ENCODE results near the gene FGGY. TPM values are rescaled to one million over a fixed set of nuclear protein-coding genes. Genes with fewer than 3 reads are reported as not detected.

Gene FGGY
- total and polyA plus RNA-seq, 2 donors (not counting 1 experiment from before 2014, with no cell fraction given), result 6.1 to 38.5 TPM

- Histone ChIP-seq H3K79me2 (ENCODE audit: control insufficient read depth, insufficient read depth, low read length) (no peaks in the 10 kb centered on the region), H2AFZ (ENCODE audit: insufficient read depth, low read depth, low read length, poor library complexity, severe bottlenecking) (no peak overlapping the region), H3K27ac (ENCODE audit: low read length in 2 of 2) (no peak overlapping the region), H3K9me3 (ENCODE audit: control extremely low read depth in 1 of 3, control insufficient read depth in 2 of 3, insufficient read depth in 1 of 3, low read length in 2 of 3) (no peaks in the 10 kb centered on the region), H4K20me1 (ENCODE audit: control insufficient read depth, insufficient read depth, low read length, poor library complexity, severe bottlenecking) (no peaks in the 10 kb centered on the region), H3K27me3 (replicated peaks in 1 of 4; ENCODE audit: control extremely low read depth in 1 of 4, control insufficient read depth in 3 of 4, insufficient read depth in 4 of 4, low read length in 3 of 4) (no peaks in the 10 kb centered on the region), H3K4me2 (replicated peaks; ENCODE audit: low read depth, low read length, poor library complexity, severe bottlenecking) (no peak overlapping the region), H3K4me1 (ENCODE audit: control insufficient read depth in 2 of 2, insufficient read depth in 2 of 2, low read length in 2 of 2) (peaks cover 40 to 45% of the 10 kb centered on the region in 2 donors), H3K4me3 (ENCODE audit: control extremely low read depth in 1 of 5, extremely low read depth in 1 of 5, insufficient read depth in 1 of 5, low read depth in 2 of 5, low read length in 4 of 5) (no peak overlapping the region), H3K9ac (ENCODE audit: low read length) (no peak overlapping the region), H3K36me3 (replicated peaks in 1 of 2; ENCODE audit: control extremely low read depth in 1 of 2, control insufficient read depth in 1 of 2, extremely low read depth in 1 of 2, insufficient read depth in 2 of 2, low read length in 1 of 2) (no peaks in the 10 kb centered on the region)
- ChIA-PET POLR2A (no interaction called here), CTCF (interaction anchor here (0.5 to 8.8 kb wide), 3 partner anchors 85 to 955 kb away, joined by 3 to 188 read pairs (median 3); no protein-coding TSS in a partner anchor)
- Mint-ChIP-seq H3K27ac (no peak overlapping the region), H3K27me3 (no peaks in the 10 kb centered on the region), H3K4me1 (peaks cover 38% of the 10 kb centered on the region), H3K4me3 (no peak overlapping the region), H3K9me3 (ENCODE audit: insufficient read depth) (no peaks in the 10 kb centered on the region)
- WGBS (ENCODE audit: insufficient coverage), result 87% methylated on average over 3 of the region's 5 CpGs
- intact Hi-C loops (cut with micrococcal nuclease), result loop anchor here (5.0 to 10.0 kb wide), 6 partner anchors 252 to 1178 kb away; partner anchors contain the start of gene OMA1
- DNase-seq, result no peak
- ATAC-seq (ENCODE audit: low read depth), result no peak
- TF ChIP-seq EZH2 (IDR thresholded peaks at IDR 0.05; ENCODE audit: borderline replicate concordance, insufficient read depth, low read depth, low read length, poor library complexity, severe bottlenecking), result no peak
- no peak for TF ChIP-seq CTCF (IDR thresholded peaks at IDR 0.05)
Measured at GRCh38 chr1:59695252-59695651, 398.4 kb downstream of the FGGY start.

DNA sequence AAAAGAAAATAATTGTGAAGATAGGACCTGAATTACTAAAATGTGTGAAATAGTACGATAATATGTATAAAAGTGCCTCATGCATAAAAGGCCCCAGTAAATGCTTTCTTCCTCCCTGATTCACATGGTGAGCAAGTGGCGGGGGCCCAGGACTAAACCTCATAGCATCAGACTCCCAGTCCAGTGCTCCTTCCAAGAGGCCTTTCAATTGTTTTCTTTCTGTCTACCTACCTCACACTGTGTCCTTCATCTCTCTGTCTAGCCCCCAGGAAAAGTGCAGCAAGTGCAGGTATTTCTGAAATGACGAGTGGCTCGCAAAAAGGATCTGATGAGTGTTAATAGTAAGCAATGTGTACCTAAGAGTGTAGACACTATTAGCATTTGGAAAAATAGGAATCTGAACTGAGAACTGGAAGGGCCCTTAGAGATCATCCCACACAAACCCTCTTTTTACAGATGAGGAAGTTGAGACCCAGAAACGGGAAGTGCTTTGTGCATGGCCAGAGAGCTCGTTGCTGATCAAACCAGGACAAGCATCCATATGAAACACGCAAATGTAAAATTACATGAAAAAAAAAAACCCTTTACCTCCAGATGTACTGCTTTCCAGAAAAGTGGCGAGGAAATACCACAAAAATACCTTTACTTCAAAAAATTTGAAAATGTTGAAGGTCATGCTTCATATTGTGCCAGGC lies 399.7 kb downstream of the FGGY start:
- 100% methylated on average over 1 of the region's 8 CpGs for WGBS (ENCODE audit: insufficient coverage)
- intact Hi-C loops (cut with micrococcal nuclease), result loop anchor here (1.0 to 10.0 kb wide), 9 partner anchors 136 to 1179 kb away; partner anchors contain the start of genes FGGY and OMA1
- H3K4me2 ChIP-seq (replicated peaks; ENCODE audit: low read depth, low read length, poor library complexity, severe bottlenecking), result peak overlapping the region; percentile 70
- Mint-ChIP-seq H3K4me3 (peak overlapping the region; percentile 89), H3K27ac (peak overlapping the region; percentile 71), H3K9me3 (ENCODE audit: insufficient read depth) (no peaks in the 10 kb centered on the region), H3K27me3 (no peaks in the 10 kb centered on the region), H3K4me1 (peaks cover 38% of the 10 kb centered on the region)
- H3K9ac ChIP-seq (ENCODE audit: low read length), result peak overlapping the region; percentile 46
- H3K9me3 ChIP-seq (ENCODE audit: control extremely low read depth in 1 of 3, control insufficient read depth in 2 of 3, insufficient read depth in 1 of 3, low read length in 2 of 3), result no peaks in the 10 kb centered on the region
- peak overlapping the region; percentile 10 to 31 for H3K27ac ChIP-seq (ENCODE audit: low read length in 2 of 2)
- H3K27me3 ChIP-seq (replicated peaks in 1 of 4; ENCODE audit: control extremely low read depth in 1 of 4, control insufficient read depth in 3 of 4, insufficient read depth in 4 of 4, low read length in 3 of 4), result no peaks in the 10 kb centered on the region
- no peak overlapping the region for H2AFZ ChIP-seq (ENCODE audit: insufficient read depth, low read depth, low read length, poor library complexity, severe bottlenecking)
- peak overlapping the region; percentile 32 to 59 (median 47) for H3K4me3 ChIP-seq (ENCODE audit: control extremely low read depth in 1 of 5, extremely low read depth in 1 of 5, insufficient read depth in 1 of 5, low read depth in 2 of 5, low read length in 4 of 5)
- no peaks in the 10 kb centered on the region for H3K36me3 ChIP-seq (replicated peaks in 1 of 2; ENCODE audit: control extremely low read depth in 1 of 2, control insufficient read depth in 1 of 2, extremely low read depth in 1 of 2, insufficient read depth in 2 of 2, low read length in 1 of 2)
- TF ChIP-seq EZH2 (IDR thresholded peaks at IDR 0.05; ENCODE audit: borderline replicate concordance, insufficient read depth, low read depth, low read length, poor library complexity, severe bottlenecking) (no peak), CTCF (IDR thresholded peaks at IDR 0.05) (no peak)
- peak; percentile 63 for ATAC-seq (ENCODE audit: low read depth)
- no peaks in the 10 kb centered on the region for H3K79me2 ChIP-seq (ENCODE audit: control insufficient read depth, insufficient read depth, low read length)
- H4K20me1 ChIP-seq (ENCODE audit: control insufficient read depth, insufficient read depth, low read length, poor library complexity, severe bottlenecking), result no peaks in the 10 kb centered on the region
- ChIA-PET CTCF (interaction anchor here (0.7 to 8.8 kb wide), 7 partner anchors 9 to 956 kb away, joined by 3 to 188 read pairs (median 6); partner anchors contain the start of gene JUN), POLR2A (no interaction called here)
- DNase-seq, result peak; percentile 72
- H3K4me1 ChIP-seq (ENCODE audit: control insufficient read depth in 2 of 2, insufficient read depth in 2 of 2, low read length in 2 of 2), result peaks cover 40 to 45% of the 10 kb centered on the region in 2 donors
